ENCODE measurements around the gene GALK2. TPM values are rescaled to one million over a fixed set of nuclear protein-coding genes. Genes with fewer than 3 reads are reported as not detected.

Gene GALK2
- total and polyA plus RNA-seq, 10 donors = 6.8 to 60.8 (median 32.7) TPM

DNA sequence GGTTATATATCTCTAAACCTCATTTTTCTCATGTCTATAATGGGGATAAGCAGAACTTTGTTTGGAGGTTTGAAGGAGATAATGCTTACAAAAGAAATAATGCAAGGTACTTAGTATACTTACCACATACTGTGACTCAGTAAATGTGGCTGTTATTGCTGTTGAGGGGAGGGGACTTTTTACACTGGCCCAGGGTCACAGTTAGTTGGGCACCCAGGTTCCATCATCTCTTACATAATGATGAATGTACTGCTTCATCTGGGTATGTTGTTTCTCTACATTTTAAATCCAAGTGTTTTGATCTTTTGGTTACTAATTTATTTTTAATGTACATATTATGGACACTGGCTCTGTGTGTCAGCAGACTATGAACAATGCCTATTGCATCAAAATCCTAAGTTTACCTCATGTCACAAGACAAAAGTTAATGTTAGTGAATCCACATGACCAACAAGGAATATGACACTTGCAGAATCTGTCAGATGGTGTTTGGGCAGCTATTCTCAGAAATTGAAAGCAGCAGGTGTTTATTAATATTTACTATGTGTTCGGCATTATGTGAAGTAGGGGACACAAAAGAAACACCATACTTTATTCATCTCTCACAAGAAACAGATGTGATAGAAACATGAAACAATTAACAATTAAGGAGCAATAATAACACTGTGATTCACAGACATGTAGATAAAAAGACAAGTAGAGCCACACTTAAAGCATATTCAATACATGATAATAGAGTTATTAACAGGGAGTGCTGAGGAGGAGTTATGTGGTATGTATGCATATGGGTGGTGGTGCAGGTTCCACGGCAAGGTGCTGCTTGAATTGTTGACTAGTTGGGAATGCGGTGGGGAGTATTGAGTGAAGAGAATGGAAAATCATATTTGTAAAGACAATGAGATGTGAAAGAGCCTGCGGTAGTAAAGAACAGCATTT is 109.7 kb downstream of the GALK2 start:
- no peak for DNase-seq
- Histone ChIP-seq H3K27ac (no peak overlapping the region), H3K4me3 (no peak overlapping the region), H3K27me3 (replicated peaks in 1 of 7) (no peaks in the 10 kb centered on the region), H3K9me3 (no peaks in the 10 kb centered on the region), H3K36me3 (peaks cover 0 to 50% (median 18%) of the 10 kb centered on the region in 6 donors), H3K4me1 (no peaks in the 10 kb centered on the region)
- WGBS, 5 donors = 94 to 99% (median 97%) methylated on average over 4 of the region's 4 CpGs
- TF ChIP-seq POLR2AphosphoS5 (IDR thresholded peaks at IDR 0.05) = no peak
- TF ChIP-seq, protein P1, sequence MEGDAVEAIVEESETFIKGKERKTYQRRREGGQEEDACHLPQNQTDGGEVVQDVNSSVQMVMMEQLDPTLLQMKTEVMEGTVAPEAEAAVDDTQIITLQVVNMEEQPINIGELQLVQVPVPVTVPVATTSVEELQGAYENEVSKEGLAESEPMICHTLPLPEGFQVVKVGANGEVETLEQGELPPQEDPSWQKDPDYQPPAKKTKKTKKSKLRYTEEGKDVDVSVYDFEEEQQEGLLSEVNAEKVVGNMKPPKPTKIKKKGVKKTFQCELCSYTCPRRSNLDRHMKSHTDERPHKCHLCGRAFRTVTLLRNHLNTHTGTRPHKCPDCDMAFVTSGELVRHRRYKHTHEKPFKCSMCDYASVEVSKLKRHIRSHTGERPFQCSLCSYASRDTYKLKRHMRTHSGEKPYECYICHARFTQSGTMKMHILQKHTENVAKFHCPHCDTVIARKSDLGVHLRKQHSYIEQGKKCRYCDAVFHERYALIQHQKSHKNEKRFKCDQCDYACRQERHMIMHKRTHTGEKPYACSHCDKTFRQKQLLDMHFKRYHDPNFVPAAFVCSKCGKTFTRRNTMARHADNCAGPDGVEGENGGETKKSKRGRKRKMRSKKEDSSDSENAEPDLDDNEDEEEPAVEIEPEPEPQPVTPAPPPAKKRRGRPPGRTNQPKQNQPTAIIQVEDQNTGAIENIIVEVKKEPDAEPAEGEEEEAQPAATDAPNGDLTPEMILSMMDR (IDR thresholded peaks at IDR 0.05 in 8 of 11, conservative IDR thresholded peaks at IDR 0.05 in 3 of 11) = no peak
- no peak for TF ChIP-seq POLR2A (IDR thresholded peaks at IDR 0.05)
- intact Hi-C loops (cut with DNase I; ENCODE audit: low total_unique reads) = no loop called here

DNA sequence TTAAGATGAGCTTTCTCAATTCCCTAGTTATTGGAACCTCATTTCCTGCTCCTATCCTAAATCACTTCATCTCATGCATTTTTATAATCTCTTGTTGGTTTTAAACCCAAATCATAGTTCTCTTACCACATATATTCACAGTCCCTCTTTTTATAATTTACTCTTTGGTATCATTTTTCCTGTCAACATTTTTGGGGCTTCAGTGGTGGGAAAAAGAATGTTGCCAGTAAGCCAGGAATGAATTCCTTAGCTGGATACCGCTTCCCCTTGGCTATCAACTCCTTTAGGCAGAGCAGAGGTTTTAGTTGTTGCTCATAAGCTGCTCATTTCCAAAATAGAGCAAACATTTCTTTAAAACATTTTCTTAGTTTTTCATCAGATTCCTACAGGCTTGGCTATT is 112.3 kb downstream of the GALK2 start:
- no peaks in the 10 kb centered on the region for H3K27me3 ChIP-seq (replicated peaks in 1 of 7)
- peaks cover 0 to 6% (median 0%) of the 10 kb centered on the region in 6 donors for H3K4me1 ChIP-seq
- 94 to 98% (median 96%) methylated on average over 1 of the region's 1 CpG for WGBS, 5 donors
- H3K27ac ChIP-seq = no peak overlapping the region
- intact Hi-C loops (cut with DNase I; ENCODE audit: low total_unique reads) = no loop called here
- peaks cover 0 to 70% (median 26%) of the 10 kb centered on the region in 6 donors for H3K36me3 ChIP-seq
- TF ChIP-seq POLR2A (IDR thresholded peaks at IDR 0.05) (no peak), POLR2AphosphoS5 (IDR thresholded peaks at IDR 0.05) (no peak)
- TF ChIP-seq, protein P1 (IDR thresholded peaks at IDR 0.05 in 8 of 11, conservative IDR thresholded peaks at IDR 0.05 in 3 of 11) = no peak
- no peak overlapping the region for H3K4me3 ChIP-seq
- no peaks in the 10 kb centered on the region for H3K9me3 ChIP-seq
- DNase-seq = no peak

DNA sequence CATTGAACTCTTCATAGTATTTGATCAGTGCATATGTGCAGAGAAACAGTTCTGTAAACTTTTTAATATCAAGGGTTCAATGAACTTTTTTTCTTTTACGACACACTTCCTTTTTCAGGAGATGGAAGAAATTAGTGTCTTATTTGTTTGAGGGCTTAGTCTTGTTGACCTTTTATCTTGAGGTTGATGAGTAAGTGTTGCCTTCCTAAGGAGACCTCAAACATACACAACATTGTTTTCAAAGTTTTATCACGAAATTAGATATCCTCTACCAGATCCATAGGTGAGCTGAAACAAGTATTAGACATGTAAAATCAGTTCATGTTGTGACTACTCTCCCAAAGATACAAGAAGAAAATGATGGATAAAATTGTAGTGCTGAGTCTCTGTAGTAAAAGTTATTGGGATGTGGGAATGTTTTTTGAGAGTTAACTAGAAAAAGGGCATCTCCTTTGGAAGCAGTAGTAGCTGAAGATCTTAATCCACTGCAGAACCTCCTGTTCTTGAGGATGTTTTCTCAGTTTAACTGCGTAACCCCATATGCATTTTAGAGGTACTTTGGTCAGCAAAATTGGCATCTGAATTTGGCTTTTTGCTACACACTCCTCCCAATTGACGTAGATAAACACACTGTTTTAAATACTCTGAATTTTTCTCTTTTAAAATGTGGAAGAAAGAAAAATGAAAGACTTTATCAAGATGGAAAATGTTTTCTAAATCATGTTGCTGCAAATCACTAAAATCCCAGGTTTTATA is 116.8 kb downstream of the GALK2 start:
- 78 to 87% (median 83%) methylated on average over 4 of the region's 4 CpGs for WGBS, 5 donors
- H3K9me3 ChIP-seq = no peaks in the 10 kb centered on the region
- intact Hi-C loops (cut with DNase I; ENCODE audit: low total_unique reads) = no loop called here

More for the DNA sequence above, 116.8 kb downstream of the GALK2 start:
- peaks cover 0 to 6% (median 0%) of the 10 kb centered on the region in 6 donors for H3K4me1 ChIP-seq
- H3K36me3 ChIP-seq = peaks cover 0 to 89% (median 28%) of the 10 kb centered on the region in 6 donors
- TF ChIP-seq POLR2AphosphoS5 (IDR thresholded peaks at IDR 0.05) = no peak
- TF ChIP-seq, protein P1 (IDR thresholded peaks at IDR 0.05 in 8 of 11, conservative IDR thresholded peaks at IDR 0.05 in 3 of 11) = no peak
- no peak for TF ChIP-seq POLR2A (IDR thresholded peaks at IDR 0.05)
- no peak overlapping the region for H3K4me3 ChIP-seq
- no peaks in the 10 kb centered on the region for H3K27me3 ChIP-seq (replicated peaks in 1 of 7)
- no peak for DNase-seq
- H3K27ac ChIP-seq = peak overlapping the region in 1 of 8 donors; percentile 16

Measured in spleen (tissue), 11 donors.